Right lobe of liver (tissue), 4 donors: ENCODE results near the gene CEND1.

ENCODE experiments used
- POLR2A ChIP-seq: fragments of 450-650 bp; IDR thresholded peaks from one replicate; pipeline ENCODE4 v1.6.1; 2017; ENCODE audit warnings: antibody characterized with exemption, mild to moderate bottlenecking
- TF ChIP-seq, protein P1 (sequence below), 4 donors: fragments of 200-600 bp in 3 of 4; fragments of 450-650 bp in 1 of 4; IDR thresholded peaks; one replicate each; pipeline versions ENCODE4 v1.5.1 to v1.8.0; 2016 to 2022; ENCODE audit warnings: antibody characterized with exemption in 4 of 4, mild to moderate bottlenecking in 2 of 4
- donor health status: DM: no; HTN: no; CAD: no.
- donor health status: DM: no; HTN: no; CAD: no.
- donor health status: DM: no; HTN: yes; CAD: no.

DNA sequence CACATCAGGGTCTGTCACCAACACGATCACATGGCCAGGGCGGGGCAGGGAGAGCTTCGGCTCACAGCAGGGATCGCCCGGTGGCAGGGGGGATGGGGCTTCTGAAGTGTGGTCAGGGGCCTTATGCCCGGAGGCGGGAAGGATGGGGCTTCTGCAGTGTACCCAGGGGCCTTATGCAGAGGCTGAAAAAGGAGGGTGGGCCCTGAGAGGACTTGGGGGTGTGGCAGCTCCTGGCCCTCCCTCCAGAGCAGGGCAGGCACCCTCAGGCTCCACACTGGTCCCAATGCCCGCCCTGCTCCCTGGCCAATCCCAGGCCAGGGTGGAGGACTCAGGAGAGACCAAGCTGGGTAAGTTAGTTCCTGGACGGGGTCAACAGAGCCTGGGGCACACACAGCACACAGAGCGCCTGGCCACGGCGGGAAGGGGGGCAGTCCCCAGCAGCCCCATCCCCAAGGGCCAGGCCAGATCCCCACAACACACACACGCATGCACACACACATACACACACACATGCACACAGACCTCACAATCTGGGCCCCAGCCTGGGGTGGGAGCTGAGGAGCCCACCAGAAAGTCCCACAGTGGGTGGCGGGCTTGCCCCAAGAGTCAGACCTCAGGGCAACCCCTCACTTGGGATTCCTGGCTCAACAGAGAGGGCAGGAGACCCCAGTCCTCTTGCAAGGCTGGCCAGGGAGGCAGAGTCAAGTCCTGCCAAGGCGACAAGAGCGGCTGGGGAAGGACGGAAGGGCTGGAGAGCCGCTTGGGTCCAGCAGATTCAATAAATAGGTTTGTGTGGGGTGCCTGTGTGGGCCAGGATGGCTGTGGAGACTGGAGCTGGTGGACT is 1.1 kb upstream of the CEND1 start:
- TF ChIP-seq, protein P1, sequence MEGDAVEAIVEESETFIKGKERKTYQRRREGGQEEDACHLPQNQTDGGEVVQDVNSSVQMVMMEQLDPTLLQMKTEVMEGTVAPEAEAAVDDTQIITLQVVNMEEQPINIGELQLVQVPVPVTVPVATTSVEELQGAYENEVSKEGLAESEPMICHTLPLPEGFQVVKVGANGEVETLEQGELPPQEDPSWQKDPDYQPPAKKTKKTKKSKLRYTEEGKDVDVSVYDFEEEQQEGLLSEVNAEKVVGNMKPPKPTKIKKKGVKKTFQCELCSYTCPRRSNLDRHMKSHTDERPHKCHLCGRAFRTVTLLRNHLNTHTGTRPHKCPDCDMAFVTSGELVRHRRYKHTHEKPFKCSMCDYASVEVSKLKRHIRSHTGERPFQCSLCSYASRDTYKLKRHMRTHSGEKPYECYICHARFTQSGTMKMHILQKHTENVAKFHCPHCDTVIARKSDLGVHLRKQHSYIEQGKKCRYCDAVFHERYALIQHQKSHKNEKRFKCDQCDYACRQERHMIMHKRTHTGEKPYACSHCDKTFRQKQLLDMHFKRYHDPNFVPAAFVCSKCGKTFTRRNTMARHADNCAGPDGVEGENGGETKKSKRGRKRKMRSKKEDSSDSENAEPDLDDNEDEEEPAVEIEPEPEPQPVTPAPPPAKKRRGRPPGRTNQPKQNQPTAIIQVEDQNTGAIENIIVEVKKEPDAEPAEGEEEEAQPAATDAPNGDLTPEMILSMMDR (IDR thresholded peaks at IDR 0.05): no peak
- TF ChIP-seq POLR2A: no peak
